ENCODE measurements around the gene JADE2.
"Not testable (repeated sequence)": the region's sequence is repeated elsewhere in the genome, so short reads cannot be mapped to it uniquely, and the experiment has no call there.

The JADE2 gene

GRCh38 chr5:134582941-134583340 is 57.5 kb downstream of the JADE2 start:
- no peak for TF ChIP-seq ZNF274 (IDR thresholded peaks at IDR 0.05; ENCODE audit: low read depth, low read length)
- H3K4me3 ChIP-seq (ENCODE audit: low read length), result no peak overlapping the region

GRCh38 chr5:134583766-134584165 is 58.3 kb downstream of the JADE2 start:
- no peak overlapping the region for H3K4me3 ChIP-seq (ENCODE audit: low read length)
- TF ChIP-seq ZNF274 (IDR thresholded peaks at IDR 0.05; ENCODE audit: low read depth, low read length), result no peak

- no peak for TF ChIP-seq ZNF274 (IDR thresholded peaks at IDR 0.05; ENCODE audit: low read depth, low read length)
- H3K4me3 ChIP-seq (ENCODE audit: low read length), result no peak overlapping the region
These were observed 59.2 kb downstream of the JADE2 start for GRCh38 chr5:134584662-134585061.

- no peak overlapping the region for H3K4me3 ChIP-seq (ENCODE audit: low read length)
- TF ChIP-seq ZNF274 (IDR thresholded peaks at IDR 0.05; ENCODE audit: low read depth, low read length), result no peak
These were observed 60.5 kb downstream of the JADE2 start for GRCh38 chr5:134585966-134586365.

GRCh38 chr5:134586866-134587524 is 61.5 kb downstream of the JADE2 start:
- no peak overlapping the region for H3K4me3 ChIP-seq (ENCODE audit: low read length)

GRCh38 chr5:134590992-134591659 is 65.7 kb downstream of the JADE2 start:
- H3K4me3 ChIP-seq (ENCODE audit: low read length), result no peak overlapping the region
- TF ChIP-seq ZNF274 (IDR thresholded peaks at IDR 0.05; ENCODE audit: low read depth, low read length), result no peak

More at GRCh38 chr5:134586866-134587524, 61.5 kb downstream of the JADE2 start:
- TF ChIP-seq ZNF274 (IDR thresholded peaks at IDR 0.05; ENCODE audit: low read depth, low read length), result no peak

- TF ChIP-seq ZNF274 (IDR thresholded peaks at IDR 0.05; ENCODE audit: low read depth, low read length), result no peak
- H3K4me3 ChIP-seq (ENCODE audit: low read length), result no peak overlapping the region
These were observed 66.8 kb downstream of the JADE2 start for GRCh38 chr5:134592141-134592746.

GRCh38 chr5:134594336-134594735 is 68.9 kb downstream of the JADE2 start:
- H3K4me3 ChIP-seq (ENCODE audit: low read length), result no peak overlapping the region
- TF ChIP-seq ZNF274 (IDR thresholded peaks at IDR 0.05; ENCODE audit: low read depth, low read length), result no peak

GRCh38 chr5:134594797-134595457 is 69.5 kb downstream of the JADE2 start:
- H3K4me3 ChIP-seq (ENCODE audit: low read length), result no peak overlapping the region
- TF ChIP-seq ZNF274 (IDR thresholded peaks at IDR 0.05; ENCODE audit: low read depth, low read length), result no peak

- no peak overlapping the region for H3K4me3 ChIP-seq (ENCODE audit: low read length)
- TF ChIP-seq ZNF274 (IDR thresholded peaks at IDR 0.05; ENCODE audit: low read depth, low read length), result no peak
These were observed 70.0 kb downstream of the JADE2 start for GRCh38 chr5:134595458-134595838.

- H3K4me3 ChIP-seq (ENCODE audit: low read length), result not testable (repeated sequence)
These were observed 74.3 kb downstream of the JADE2 start for GRCh38 chr5:134599820-134600219.

GRCh38 chr5:134600600-134600999 is 75.1 kb downstream of the JADE2 start:
- TF ChIP-seq ZNF274 (IDR thresholded peaks at IDR 0.05; ENCODE audit: low read depth, low read length), result no peak
- no peak overlapping the region for H3K4me3 ChIP-seq (ENCODE audit: low read length)

GRCh38 chr5:134603059-134603458 is 77.6 kb downstream of the JADE2 start:
- TF ChIP-seq ZNF274 (IDR thresholded peaks at IDR 0.05; ENCODE audit: low read depth, low read length), result no peak
- no peak overlapping the region for H3K4me3 ChIP-seq (ENCODE audit: low read length)

GRCh38 chr5:134604908-134605307 is 79.4 kb downstream of the JADE2 start:
- TF ChIP-seq ZNF274 (IDR thresholded peaks at IDR 0.05; ENCODE audit: low read depth, low read length), result no peak
- no peak overlapping the region for H3K4me3 ChIP-seq (ENCODE audit: low read length)

GRCh38 chr5:134606726-134607125 is 81.3 kb downstream of the JADE2 start:
- TF ChIP-seq ZNF274 (IDR thresholded peaks at IDR 0.05; ENCODE audit: low read depth, low read length), result no peak
- H3K4me3 ChIP-seq (ENCODE audit: low read length), result no peak overlapping the region
